ENCODE data around the gene PRADC1.
A peak's percentile ranks its signal among the peaks of the same experiment; 100 is the strongest.
"Not testable (repeated sequence)": the region's sequence is repeated elsewhere in the genome, so short reads cannot be mapped to it uniquely, and the experiment has no call there.

The PRADC1 gene

GRCh38 chr2:73233154-73233931 lies at the start of gene PRADC1:
Gene PRADC1, minus strand, starts transcription at chr2:73233239. Its CDS starts 79 bp downstream, at chr2:73233160.
- DNase-seq (ENCODE audit: low spot score) = peak; percentile 100

DNA sequence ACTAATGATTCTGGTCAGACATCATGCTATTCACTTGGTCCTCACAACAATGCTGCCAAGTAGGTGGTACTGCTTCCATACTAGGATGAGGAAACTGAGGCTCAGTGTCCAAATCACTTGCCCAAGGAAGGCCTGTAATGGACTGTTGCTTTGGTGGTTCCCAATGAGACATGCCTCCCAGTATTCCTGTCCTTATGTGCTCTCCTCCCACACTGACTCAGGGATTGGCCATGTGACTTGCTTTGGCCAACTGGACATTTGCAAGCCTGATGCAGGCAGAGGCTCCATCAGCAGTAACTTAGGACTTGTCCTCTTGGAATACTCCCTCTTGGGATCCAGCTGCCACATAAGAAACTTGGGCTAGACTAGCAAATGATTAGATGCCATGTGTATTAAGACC lies 48.2 kb upstream of the PRADC1 start:
- DNase-seq (ENCODE audit: low spot score) = peak; percentile 25

- DNase-seq (ENCODE audit: low spot score) = no peak
These were observed 46.8 kb upstream of the PRADC1 start for GRCh38 chr2:73279852-73280251.

DNA sequence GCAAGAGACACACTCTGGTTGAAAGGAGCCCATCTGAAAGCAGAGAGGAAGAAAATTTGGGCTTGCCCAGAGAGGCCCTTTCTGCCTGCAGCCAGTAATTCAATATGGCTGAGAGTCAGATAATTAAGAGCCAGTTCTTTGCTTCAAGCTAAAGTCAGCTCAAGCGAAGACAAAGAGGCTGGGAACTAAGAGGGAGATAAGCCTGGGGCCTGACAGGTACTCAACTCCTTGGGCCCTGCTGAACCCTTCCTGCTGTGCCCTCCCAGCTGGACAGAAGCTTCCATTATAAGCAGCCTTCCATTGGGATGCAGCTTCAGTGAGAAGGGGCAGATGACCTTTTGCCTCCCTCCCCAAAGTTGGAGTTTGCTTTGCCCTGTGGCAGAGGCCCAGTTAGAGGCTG lies 39.2 kb upstream of the PRADC1 start:
- no peak for DNase-seq (ENCODE audit: low spot score)

GRCh38 chr2:73269686-73270465 lies 36.8 kb upstream of the PRADC1 start:
- no peak for DNase-seq (ENCODE audit: low spot score)

DNA sequence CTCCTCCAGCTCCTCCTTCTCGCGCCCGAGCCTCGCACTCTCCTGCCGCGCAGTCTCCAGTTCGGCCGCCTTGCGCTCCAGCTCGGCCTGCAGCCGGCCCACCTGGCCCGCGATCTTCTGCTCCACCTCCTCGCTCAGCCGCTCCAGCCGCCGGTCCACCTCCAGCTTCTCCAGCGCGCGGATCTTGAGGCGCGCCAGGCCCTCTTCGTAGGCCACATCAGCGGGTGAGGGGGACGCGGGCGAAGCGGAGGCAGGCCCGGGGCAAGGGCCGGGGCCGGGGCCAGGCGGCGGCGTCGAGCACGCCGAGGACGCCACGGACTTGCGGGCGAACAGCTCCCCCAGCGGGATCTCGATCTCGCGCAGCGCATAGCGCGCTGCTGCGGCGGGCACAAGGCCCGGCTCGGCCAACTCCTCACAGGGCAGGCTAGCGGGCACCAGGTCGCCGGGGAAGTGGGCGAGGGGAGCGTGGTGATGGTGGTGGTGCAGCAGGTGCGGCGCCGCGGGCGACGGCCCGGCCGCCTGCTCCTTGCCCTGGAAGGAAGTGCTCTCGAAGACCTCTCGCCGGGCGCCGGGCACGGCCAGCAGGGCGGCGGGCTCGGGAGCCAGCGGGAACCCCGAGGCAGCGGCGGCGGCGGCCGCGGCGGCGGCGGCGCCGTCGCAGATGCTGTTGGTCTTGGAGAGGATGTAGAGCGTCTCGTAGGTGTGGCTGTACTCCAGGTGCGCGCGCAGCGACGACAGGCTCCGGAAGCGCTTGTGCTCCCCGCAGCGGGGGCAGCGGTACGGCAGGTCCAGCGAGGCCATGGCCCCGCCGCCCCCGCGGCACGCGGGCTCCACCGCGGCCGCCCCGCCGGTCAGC lies 36.0 kb upstream of the PRADC1 start:
- peak; percentile 79 for DNase-seq (ENCODE audit: low spot score)

DNA sequence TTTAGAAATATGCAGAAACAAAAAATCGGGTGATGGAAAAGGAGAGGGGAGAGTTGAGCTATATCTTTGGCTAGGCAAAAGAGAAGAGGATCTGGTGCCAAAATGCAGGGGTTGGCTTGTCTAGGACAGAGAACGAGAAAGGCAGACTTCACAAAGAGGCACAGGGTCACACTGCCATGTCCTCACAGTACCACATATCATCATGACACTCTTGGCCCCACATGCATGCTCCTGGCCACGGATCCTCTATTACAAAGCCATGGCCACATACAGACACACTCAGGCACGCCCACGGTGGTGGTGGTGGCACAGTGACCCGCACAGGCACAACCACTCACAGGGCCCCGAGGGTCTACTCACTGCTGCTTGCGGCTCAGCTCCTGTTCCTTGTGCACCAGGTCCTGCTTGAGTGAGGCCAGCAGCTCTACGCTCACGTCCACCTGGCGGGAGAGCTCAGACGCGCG lies 35.4 kb upstream of the PRADC1 start:
- no peak for DNase-seq (ENCODE audit: low spot score)

- no peak for DNase-seq (ENCODE audit: low spot score)
These were observed 34.0 kb upstream of the PRADC1 start for GRCh38 chr2:73267008-73267407.

- DNase-seq (ENCODE audit: low spot score) = no peak
These were observed 33.2 kb upstream of the PRADC1 start for GRCh38 chr2:73266061-73266901.

GRCh38 chr2:73265298-73266060 lies 32.4 kb upstream of the PRADC1 start:
- DNase-seq (ENCODE audit: low spot score) = no peak

GRCh38 chr2:73264783-73265182 lies 31.7 kb upstream of the PRADC1 start:
- no peak for DNase-seq (ENCODE audit: low spot score)

GRCh38 chr2:73264332-73264606 lies 31.2 kb upstream of the PRADC1 start:
- DNase-seq (ENCODE audit: low spot score) = no peak

DNA sequence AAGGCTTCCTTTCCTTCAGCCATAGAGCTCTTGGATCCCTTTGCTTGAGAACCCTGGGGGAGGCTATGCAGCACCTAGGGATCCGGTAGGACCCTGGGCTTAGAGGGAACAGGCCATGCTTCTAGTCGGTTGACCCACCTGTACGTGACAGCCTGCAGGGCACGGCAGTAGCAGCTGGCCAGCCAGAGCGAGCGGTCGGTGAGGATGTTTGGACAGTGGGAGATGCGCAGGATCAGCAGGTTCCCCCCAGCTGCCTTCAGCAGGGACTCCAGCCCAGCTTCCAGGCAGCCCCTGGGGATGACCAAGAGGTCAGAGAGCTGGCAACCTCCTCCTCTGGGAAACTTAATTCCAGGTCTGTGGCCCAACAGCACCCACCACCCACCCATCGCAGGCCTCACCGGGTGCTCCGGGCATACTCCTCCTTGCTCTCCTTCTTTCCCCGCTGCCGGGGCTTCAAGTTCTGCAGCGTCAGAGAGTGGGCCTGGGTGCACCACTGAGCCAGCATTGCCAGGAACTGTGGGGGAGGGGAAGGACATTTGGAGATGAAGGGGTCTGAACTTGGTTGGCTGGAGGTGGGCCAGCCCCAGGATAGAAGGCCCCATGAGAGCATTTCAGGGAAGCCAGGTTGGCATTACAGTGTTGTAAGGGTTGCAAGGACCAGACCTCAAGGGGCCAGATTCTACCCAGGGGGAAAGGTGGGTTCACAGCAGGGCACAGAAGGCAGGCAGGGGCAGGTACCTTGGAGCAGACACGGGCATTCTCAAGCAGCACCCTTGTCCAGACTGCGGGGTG lies 30.7 kb upstream of the PRADC1 start:
- DNase-seq (ENCODE audit: low spot score) = no peak

- not testable (repeated sequence) for DNase-seq (ENCODE audit: low spot score)
These were observed 29.8 kb upstream of the PRADC1 start for GRCh38 chr2:73262691-73263429.

- DNase-seq (ENCODE audit: low spot score) = no peak
These were observed 29.1 kb upstream of the PRADC1 start for GRCh38 chr2:73262108-73262651.

GRCh38 chr2:73260338-73260984 lies 27.4 kb upstream of the PRADC1 start:
- peak; percentile 63 for DNase-seq (ENCODE audit: low spot score)

DNA sequence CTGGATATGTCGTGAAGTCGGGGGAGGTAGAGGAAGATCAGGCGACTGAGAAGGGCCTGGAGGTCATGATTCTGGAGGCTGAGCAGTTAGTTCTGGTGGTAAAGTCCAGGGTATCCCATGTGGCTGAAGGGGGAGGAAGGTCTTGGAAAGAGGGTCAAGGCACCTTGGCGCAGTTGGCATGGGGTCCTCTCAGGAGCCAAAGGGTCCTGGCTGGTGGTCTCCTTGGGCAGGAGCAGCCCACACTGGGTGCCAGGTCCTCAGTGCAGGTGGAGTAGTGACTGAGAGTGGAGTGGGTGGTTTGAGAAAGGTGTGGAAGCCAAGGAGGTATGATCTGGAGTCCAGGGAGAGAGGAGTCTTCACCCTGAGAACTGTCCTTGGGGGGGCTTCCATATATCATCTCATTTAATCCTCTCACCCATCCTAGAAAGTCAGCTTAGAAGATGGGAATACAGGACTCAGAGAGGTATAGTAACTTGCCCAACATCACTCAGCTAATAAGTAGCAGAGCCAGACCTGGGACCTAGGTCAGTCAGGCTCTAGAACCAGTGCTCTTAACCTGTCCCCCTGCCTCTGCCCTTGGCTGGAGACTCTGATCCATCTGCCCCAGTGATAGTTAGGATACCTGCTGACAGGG lies 26.8 kb upstream of the PRADC1 start:
- no peak for DNase-seq (ENCODE audit: low spot score)

- DNase-seq (ENCODE audit: low spot score) = no peak
These were observed 26.2 kb upstream of the PRADC1 start for GRCh38 chr2:73259276-73259675.
